Inflammatory macrophage treated with lipopolysaccharide for 1 hour (primary cell): Measurements from ENCODE around the gene CNTN6.

ENCODE experiments used
- DNase-seq, 2 donors: peaks; one replicate each; pipeline ENCODE4 v3.0.0-alpha.2; 2020 to 2022

Gene CNTN6

GRCh38 chr3:1442271-1442670 lies 349.4 kb downstream of the CNTN6 start:
- no peak for DNase-seq

- DNase-seq, result no peak
Observed at GRCh38 chr3:1444195-1444594, 351.4 kb downstream of the CNTN6 start.

GRCh38 chr3:1446531-1446930 lies 353.7 kb downstream of the CNTN6 start:
- no peak for DNase-seq

GRCh38 chr3:1447452-1447851 lies 354.6 kb downstream of the CNTN6 start:
- DNase-seq, result no peak

- no peak for DNase-seq
Observed at GRCh38 chr3:1448443-1448842, 355.6 kb downstream of the CNTN6 start.
